ENCODE measurements around the gene IPO11.

DNA sequence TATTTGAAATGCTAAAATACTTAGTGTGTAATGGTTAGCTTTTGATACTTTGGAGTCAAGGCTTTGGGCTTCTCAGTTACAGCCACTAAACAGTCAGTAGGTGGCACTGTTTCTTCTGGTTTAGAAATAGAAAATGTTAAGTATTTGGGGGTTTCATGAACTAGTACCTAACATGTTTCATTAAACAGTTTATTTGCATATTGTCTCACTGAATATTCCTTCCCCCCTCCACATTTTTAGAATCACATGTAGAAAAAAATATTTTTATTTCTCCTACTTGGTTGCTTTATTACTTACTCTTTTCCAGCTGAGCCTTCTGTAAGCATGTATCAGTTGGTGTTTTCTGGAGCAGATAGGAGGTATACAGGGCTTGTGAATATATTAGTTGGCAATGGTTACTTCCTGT lies 48.0 kb downstream of the IPO11 start:
- TF ChIP-seq, protein P1, sequence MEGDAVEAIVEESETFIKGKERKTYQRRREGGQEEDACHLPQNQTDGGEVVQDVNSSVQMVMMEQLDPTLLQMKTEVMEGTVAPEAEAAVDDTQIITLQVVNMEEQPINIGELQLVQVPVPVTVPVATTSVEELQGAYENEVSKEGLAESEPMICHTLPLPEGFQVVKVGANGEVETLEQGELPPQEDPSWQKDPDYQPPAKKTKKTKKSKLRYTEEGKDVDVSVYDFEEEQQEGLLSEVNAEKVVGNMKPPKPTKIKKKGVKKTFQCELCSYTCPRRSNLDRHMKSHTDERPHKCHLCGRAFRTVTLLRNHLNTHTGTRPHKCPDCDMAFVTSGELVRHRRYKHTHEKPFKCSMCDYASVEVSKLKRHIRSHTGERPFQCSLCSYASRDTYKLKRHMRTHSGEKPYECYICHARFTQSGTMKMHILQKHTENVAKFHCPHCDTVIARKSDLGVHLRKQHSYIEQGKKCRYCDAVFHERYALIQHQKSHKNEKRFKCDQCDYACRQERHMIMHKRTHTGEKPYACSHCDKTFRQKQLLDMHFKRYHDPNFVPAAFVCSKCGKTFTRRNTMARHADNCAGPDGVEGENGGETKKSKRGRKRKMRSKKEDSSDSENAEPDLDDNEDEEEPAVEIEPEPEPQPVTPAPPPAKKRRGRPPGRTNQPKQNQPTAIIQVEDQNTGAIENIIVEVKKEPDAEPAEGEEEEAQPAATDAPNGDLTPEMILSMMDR (conservative IDR thresholded peaks at IDR 0.05), result peak; percentile 88
- TF ChIP-seq ZFX (IDR thresholded peaks at IDR 0.05), result no peak
